ENCODE results near the gene ARHGEF17.
"Not testable (repeated sequence)": the region's sequence is repeated elsewhere in the genome, so short reads cannot be mapped to it uniquely, and the experiment has no call there.

Gene ARHGEF17, protein sequence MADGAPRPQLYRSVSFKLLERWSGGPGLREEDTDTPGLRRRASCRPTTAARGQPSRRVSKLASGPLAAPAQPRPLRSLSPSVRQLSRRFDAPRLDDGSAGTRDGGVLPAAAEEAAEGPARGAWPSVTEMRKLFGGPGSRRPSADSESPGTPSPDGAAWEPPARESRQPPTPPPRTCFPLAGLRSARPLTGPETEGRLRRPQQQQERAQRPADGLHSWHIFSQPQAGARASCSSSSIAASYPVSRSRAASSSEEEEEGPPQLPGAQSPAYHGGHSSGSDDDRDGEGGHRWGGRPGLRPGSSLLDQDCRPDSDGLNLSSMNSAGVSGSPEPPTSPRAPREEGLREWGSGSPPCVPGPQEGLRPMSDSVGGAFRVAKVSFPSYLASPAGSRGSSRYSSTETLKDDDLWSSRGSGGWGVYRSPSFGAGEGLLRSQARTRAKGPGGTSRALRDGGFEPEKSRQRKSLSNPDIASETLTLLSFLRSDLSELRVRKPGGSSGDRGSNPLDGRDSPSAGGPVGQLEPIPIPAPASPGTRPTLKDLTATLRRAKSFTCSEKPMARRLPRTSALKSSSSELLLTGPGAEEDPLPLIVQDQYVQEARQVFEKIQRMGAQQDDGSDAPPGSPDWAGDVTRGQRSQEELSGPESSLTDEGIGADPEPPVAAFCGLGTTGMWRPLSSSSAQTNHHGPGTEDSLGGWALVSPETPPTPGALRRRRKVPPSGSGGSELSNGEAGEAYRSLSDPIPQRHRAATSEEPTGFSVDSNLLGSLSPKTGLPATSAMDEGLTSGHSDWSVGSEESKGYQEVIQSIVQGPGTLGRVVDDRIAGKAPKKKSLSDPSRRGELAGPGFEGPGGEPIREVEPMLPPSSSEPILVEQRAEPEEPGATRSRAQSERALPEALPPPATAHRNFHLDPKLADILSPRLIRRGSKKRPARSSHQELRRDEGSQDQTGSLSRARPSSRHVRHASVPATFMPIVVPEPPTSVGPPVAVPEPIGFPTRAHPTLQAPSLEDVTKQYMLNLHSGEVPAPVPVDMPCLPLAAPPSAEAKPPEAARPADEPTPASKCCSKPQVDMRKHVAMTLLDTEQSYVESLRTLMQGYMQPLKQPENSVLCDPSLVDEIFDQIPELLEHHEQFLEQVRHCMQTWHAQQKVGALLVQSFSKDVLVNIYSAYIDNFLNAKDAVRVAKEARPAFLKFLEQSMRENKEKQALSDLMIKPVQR (N-terminal part only)

DNA sequence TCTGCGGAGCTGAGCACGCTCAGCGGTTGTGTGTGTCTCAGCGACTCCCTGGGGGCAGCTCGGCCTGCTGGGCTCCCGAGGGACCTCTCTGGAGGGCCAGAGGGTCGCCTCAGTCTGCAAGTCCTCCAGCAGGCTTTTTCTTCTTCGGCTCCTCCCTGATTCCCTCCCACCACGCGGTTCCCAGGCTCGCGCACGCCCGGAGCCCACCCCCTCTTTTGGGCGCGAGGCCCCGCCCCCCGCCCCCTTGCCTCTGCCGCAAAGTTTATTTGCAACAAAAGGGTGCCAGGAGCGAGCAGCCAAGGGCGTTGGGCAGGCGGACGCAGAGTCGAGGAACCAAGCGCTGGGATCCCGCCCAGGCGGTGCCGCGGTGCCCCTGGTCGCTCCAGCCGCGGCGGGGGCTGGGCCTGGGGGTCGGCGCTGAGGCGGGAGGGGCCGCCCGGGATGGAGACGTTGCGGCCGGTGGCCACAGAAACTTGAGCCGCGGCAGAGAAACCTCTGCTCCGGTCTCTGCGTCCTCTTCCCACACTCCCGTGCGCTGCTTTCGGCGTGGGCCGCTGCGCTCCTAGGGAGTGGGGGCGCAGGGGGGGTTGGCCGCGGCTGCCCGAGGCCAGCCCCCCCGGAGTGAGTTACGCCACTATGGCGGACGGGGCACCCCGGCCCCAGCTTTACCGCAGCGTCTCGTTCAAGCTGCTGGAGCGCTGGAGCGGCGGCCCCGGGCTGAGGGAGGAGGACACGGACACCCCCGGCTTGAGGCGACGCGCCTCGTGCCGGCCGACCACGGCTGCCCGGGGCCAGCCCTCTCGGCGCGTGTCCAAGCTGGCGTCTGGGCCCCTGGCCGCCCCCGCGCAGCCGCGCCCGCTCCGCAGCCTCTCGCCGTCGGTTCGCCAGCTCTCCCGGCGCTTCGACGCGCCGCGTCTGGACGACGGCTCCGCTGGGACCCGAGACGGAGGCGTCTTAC lies at the start of gene ARHGEF17:
ARHGEF17 (plus strand) TSS at position 274 of the 958 bp plus-strand sequence; CDS start at position 637, 363 bp downstream.
- peak; percentile 18 for DNase-seq

GRCh38 chr11:73259406-73260126 lies 48.5 kb upstream of the ARHGEF17 start:
- no peak for DNase-seq

- no peak for DNase-seq
These were observed 48.0 kb upstream of the ARHGEF17 start for GRCh38 chr11:73260127-73260457.

- no peak for DNase-seq
These were observed 45.1 kb upstream of the ARHGEF17 start for GRCh38 chr11:73262851-73263495.

DNA sequence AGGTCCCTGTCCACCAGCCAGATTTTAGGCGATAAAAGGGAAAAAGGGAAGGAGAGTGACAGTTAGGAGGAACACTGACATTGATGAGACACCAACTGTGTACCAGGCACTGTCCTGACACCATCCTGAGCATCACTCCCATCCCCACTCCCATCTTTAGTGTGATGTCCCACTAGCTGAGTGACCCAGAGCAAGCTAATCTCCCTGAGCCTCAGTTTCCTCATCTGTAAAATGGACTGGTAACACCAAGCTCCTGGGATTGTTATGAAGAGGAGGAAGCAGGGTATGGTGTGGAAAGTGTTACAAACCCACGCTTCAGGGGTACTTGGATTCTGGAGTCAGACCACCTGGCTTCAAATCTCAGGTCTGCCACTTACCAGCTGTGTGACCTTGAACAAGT lies 44.4 kb upstream of the ARHGEF17 start:
- DNase-seq = no peak

DNA sequence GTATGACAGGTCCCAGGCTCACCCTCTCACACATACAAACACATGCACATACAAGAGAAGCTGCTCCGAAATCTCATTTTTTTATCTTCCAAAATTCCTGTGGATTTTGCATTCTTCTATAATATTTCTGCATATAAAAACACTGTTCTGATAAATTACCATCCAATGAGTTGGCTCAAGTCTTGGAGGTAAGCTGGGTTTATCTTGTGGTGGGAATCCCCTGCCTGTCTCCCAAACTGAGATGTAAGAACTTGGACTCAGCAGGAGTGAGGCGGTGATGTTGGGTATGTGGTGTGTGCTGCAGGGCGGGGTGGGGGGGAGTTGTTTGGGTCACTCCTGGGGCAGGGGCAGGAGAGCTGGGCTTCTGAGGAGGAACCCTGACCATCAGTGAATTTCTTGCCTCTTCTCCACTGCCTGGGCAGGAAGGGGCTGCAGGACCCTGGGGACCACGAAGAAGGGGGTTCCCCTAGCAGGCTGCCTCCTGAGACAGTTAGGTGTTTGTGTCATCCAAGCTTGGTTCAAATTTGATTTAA lies 42.7 kb upstream of the ARHGEF17 start:
- DNase-seq = no peak

GRCh38 chr11:73265853-73266645 lies 42.0 kb upstream of the ARHGEF17 start:
- DNase-seq = no peak

GRCh38 chr11:73266646-73267020 lies 41.4 kb upstream of the ARHGEF17 start:
- no peak for DNase-seq

GRCh38 chr11:73267122-73267846 lies 40.8 kb upstream of the ARHGEF17 start:
- DNase-seq = no peak

DNA sequence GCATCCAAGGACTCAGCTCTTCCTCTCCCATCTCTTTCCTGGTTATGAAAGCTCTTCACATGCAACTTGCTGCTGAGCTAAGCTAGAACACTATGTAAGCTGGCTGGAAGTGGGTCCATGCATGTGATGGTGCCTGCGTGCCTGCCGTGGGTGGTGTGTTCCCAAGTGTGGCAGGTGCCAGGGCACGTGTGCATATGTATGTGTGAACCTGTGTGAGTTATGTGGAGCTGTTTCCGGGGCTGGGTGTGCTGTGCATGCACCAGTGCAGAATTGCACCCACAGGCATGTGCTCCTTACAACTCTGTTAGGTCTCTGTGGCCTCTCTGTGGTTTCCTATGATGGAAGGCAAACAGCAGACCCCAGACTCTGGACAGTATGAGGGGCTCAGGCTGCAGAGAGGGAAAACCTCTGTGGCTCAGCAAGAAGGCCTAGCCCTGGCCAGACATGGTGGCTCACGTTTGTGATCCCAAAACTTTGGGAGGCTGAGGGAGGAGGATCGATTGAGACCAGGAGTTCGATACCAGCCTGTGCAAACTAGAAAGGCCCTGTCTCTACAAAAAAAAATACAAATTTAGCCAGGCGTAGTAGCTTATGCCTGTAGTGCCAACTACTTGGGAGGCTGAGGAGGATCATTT lies 40.1 kb upstream of the ARHGEF17 start:
- no peak for DNase-seq

DNA sequence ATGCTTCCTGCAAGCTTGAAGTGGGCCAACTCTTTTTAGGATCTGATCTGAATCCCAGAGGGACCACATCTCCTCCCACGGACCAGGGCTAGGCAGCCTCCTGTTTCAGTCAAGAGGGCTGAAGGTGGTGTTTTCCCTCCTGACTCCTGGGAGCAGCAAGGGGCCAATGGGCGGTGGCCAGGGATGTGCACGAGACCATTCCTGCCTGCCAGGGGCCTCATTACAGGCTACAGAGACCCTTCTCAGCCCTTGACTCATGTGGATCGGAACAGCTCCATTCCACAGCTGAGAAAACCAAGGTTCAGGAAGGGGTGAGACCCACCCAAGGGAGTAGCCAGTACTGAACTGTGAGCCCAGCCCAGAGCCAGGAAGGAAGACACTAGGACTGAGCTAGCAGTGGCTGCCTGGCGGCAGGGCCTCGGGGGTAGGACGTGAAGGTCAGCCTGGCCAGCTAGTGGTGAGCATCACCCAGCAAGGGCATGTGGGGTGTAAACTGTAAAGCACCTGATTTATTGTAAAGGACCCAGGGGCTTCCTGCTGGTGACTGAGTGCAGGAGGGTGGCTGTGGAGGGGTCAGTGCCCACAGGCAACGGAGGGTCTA lies 39.3 kb upstream of the ARHGEF17 start:
- no peak for DNase-seq

- DNase-seq = no peak
These were observed 38.5 kb upstream of the ARHGEF17 start for GRCh38 chr11:73269459-73270015.

- no peak for DNase-seq
These were observed 37.8 kb upstream of the ARHGEF17 start for GRCh38 chr11:73270016-73270854.

GRCh38 chr11:73270855-73271477 lies 37.1 kb upstream of the ARHGEF17 start:
- DNase-seq = no peak

GRCh38 chr11:73271478-73271865 lies 36.6 kb upstream of the ARHGEF17 start:
- not testable (repeated sequence) for DNase-seq
